Activated gamma-delta T cell (primary cell): Measurements from ENCODE around the gene SHB.

ENCODE experiments used
- DNase-seq: peaks from one replicate; lab custom pipeline; 2025; lab: John Stamatoyannopoulos, UW

SHB gene

DNA sequence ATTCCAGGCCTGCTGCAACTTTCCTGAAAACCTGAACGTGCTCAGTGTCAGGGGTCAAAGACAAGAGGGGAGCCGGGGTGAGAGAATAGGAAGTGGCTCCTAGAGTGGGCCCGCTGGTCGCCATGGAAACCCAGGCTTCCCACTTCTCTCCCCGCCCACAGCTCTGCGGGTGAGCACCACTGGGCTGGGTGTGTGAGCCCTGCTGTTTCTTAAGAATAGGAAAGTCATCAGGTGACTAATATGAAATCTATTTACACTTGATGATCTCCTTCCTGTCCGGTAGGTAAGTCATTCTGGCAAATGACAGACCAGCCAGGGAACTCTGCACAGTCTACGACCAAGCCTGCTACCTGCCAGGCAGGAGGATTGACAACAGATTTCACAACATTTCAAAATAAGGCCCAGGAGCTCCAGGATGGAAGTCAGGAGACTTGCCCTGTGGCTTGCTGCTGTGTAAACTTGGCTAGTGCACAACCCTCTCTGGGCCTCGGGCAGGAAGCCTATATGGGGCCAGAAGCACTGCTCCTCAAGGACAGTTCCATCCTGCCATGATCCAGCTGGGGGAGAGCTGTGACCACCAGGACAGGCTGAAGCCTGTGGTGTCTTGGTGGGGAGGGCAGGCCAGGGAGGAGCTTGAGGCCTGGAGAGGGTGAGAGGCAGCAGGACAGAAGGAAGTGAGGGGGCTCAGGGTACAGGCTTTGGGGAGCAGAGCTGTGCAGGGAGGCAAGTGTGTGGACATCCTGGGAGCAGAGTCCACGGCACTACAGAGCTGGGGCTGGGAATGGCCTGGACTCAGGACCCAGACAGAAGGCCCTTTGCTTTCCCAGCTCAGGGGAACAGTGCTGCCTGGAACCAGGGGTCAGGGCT is 60.6 kb downstream of the SHB start:
- DNase-seq: no peak

DNA sequence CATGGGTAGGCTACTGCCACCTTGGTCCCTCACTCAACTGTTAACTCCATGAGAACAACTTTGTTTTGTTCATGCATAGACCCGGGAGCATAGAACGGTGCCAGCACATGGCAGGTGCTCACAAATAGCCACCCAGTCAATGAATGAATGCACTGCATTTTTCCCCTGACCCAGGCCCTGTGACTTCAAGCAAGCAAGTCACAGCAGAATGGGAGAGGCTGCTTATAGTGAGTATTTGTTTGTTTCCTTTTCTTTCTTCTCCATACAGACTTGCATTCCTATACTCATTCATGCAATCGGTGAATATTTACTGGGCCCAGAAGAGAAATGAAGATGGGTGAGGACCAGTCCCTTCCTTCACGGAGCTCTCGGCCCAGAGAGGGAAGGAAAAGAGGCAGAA is 62.0 kb downstream of the SHB start:
- no peak for DNase-seq

GRCh38 chr9:38006163-38006562 is 62.9 kb downstream of the SHB start:
- DNase-seq: no peak

DNA sequence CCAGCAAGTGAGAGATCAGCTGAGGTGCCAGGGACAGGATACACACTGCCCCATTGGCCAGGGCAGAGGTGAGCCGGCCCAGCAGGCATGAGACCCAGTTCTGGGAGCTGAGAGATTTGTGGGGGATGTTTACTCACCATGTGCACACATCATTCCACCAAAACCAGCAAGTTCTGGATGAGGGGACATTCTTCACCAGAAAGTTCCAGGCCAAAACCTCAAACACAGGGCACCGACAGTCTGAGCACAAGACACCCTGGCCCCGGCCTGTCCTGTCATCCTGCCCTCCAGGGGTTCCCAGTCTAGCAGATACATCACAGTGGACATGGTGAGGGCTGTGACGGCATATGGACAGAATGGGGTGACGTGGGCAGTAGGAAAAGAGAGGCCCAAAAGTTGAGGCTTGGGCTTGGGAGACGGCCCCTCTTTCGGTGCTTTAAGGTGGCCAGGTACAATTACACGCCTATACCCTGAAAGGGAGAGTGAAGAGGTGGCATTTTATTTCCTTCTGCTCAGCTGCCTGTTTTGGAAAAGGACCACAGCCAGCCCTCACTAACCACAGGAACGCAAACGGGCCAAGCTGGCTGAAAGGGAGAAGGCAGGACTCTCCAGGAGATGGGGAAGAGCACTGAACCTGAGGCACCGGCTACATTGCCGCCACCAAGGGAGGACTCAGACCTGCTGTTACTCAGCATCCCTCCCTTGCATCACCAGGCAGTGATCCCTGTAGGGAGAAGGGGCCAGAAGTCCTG is 64.0 kb downstream of the SHB start:
- no peak for DNase-seq

- DNase-seq: no peak
These were observed 64.8 kb downstream of the SHB start for GRCh38 chr9:38003946-38004808.

DNA sequence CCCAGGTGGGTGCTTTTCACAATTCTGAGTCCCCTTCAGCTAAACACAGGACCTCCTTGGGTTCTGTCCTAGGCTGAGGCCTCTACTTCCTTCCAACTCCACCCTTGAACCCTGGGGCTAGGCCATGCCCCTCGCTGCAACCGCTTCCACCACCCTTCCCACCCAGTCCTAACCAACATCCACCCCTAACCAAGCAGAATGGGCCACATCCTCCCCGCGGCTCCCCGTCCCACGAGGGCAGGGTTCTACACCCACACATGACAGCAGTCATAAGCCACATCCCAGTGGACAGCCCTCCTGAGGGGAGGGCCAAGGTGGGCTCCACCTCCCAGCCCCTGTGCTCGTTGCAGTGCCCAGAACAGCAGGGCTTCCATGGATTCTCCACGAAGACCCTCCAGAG is 65.8 kb downstream of the SHB start:
- DNase-seq: no peak

GRCh38 chr9:38001430-38001829 is 67.6 kb downstream of the SHB start:
- DNase-seq: no peak

GRCh38 chr9:38000735-38001134 is 68.3 kb downstream of the SHB start:
- no peak for DNase-seq

DNA sequence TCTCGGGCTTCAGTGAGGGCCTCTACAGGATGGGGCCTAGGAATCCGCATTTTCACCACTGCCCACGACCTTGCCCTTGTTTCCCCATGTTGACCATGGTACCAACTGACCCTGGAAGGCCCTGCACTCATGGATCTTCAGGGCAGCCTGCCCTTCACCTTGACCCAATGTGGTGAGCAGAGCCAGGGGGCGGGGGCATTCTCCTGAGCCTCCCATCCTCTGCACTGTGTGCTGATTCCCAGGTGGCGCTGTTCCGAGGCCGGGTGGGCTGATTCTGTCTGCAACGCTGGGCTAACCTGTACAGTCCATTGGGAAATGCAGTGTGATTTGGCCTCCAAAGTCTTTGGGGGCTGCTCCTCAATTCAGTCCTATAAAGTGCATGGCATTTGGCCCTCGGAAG is 68.7 kb downstream of the SHB start:
- no peak for DNase-seq

- DNase-seq: no peak
These were observed 69.3 kb downstream of the SHB start for GRCh38 chr9:37999588-38000189.

DNA sequence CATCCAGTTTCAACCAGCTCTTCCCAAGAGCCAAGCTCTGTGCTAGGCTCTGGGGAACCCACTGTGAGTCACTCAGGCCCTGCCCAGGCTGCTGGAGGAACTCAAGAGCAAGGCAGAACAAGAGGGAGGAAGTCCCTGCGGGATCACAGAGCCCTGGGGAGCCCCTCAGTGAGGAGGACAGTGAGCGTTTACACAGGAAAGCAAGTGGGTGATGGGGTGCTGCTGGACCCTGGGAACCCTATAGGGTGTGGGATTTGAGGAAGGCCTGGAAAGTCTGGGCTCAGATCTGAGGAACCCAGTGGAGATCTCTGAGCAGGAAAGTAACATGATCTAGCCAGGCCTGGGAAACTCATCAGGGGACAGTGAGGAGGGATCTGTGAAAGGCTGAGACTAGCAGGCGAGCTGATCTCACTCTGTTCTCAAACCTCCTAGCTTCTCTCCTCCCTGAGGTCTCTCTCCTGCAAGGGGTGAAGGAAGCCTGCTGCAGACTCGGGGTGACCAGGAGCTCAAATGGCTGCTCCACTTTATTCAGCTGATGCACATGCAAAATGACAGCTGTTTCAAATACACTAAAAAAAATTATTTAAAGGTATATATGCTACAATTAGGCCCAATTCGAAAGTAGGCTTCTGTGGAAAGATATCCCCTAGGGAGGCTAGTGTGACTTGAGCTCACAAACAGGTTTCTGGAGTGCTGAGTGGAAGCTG is 70.0 kb downstream of the SHB start:
- no peak for DNase-seq

GRCh38 chr9:37997636-37998374 is 71.2 kb downstream of the SHB start:
- no peak for DNase-seq

GRCh38 chr9:37996819-37997217 is 72.2 kb downstream of the SHB start:
- DNase-seq: no peak

DNA sequence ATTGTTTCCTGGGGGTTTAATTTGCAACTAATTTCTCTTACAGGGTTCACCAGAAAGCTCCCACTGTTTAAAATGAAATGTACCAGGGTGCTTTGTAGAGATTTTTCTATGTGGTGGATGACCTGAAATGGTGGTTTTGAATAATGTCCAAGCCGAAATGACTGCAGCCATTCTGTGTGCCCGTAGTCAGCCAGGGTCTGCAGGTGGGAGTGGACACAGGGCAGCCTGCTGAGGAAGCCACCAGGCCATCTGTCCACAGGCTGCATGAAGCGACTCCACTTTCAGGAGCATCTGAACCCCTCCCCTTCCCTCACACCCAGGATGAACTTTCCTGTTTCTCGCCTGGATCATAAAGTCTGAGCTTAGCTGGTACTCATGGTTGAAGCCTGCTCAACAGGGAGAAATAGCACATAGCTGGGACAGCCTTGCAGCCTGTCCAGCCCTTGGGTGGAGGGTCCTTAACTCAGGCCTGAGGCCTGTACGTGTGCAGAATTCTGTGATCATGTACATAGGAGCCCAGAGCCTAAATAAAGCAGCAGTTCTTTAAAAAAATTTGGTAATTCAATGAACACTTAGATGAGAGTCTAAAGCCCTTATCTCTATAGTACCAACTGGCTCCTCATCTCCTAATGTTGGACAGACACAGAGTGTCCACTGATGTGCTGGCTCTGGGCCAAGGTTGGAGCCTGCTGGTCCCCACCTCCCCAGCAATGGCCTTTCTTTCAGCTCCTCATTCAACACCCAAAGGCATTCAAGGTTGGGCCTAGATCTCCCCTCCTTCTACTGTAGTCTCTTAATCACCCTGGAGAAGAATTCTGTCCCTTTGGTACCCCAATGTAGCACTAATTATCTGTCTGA is 72.8 kb downstream of the SHB start:
- no peak for DNase-seq

DNA sequence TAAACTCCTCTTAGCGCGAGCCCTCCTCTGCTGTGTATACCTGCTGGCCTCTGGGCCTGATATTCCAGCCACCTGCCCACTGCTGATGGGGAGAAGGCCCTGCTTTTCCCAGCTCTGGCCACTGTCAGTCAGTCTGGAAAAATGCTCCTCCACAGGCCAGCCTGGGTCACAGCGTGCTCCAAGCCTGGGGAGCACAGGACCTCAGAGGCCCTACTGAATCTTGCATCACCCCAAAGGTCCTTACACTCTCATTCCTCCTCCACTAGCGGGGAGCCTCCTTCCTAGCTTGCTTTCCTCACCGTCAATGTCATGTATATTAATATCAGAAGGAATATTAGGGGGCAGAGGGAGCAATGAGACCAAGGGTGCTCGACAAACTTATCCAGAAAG is 73.7 kb downstream of the SHB start:
- DNase-seq: no peak

GRCh38 chr9:37994639-37995347 is 74.2 kb downstream of the SHB start:
- no peak for DNase-seq

DNA sequence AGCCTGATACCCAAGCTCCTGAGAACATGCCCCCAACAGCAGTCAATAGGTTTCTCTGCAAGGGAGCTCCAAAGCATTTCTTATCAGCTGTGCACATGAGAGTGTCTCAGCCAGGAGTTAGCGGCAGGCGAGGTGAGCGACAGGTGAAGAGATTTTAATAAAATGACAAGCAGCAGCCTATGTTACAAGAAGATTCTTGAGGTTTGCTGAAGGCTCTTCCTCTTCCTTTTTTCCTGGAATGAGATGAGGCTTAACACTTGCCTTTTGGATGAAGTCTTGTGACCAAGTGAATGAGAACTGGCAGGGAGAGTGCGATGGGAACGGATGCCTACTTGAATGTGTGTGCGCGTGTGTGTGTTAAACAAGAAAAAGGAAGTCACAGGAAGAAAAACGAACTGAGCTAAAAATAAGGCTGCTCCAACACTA is 76.1 kb downstream of the SHB start:
- DNase-seq: no peak

- no peak for DNase-seq
These were observed 78.5 kb downstream of the SHB start for GRCh38 chr9:37990404-37991015.

DNA sequence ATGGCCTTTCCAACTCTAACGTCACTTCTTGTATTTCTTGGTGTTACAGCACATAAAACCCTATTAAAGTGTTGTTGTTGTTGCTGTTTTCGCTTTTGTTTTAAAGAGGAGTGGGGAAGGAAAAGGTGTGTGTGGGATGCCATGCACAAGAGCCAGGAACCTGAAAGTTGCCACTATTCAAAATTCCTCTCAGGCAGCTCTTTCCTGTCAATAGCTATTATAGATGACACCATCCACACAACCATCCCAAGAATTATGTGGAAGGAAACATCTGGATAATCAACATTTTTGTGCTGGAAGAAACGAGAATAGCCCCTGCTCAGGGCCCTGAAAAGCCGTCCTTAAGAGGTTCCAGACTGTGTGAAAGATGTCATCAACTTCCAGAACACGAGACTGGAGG is 79.3 kb downstream of the SHB start:
- no peak for DNase-seq
